CD1c-positive myeloid dendritic cell (primary cell): ENCODE measurements around the gene MLLT3.

Experiments used
- DNase-seq: peaks from one replicate; pipeline ENCODE4 v3.0.0-alpha.2; 2016; ENCODE audit errors: extremely low spot score

The MLLT3 gene

GRCh38 chr9:20417373-20418080 is 204.8 kb downstream of the MLLT3 start:
- no peak for DNase-seq

- DNase-seq = no peak
These were observed 208.1 kb downstream of the MLLT3 start for GRCh38 chr9:20414150-20414549.

GRCh38 chr9:20409321-20410092 is 212.8 kb downstream of the MLLT3 start:
- no peak for DNase-seq

GRCh38 chr9:20408513-20408912 is 213.8 kb downstream of the MLLT3 start:
- DNase-seq = no peak

GRCh38 chr9:20407013-20407412 is 215.3 kb downstream of the MLLT3 start:
- DNase-seq = no peak

GRCh38 chr9:20406344-20406743 is 216.0 kb downstream of the MLLT3 start:
- DNase-seq = no peak

GRCh38 chr9:20405616-20406015 is 216.7 kb downstream of the MLLT3 start:
- DNase-seq = no peak

GRCh38 chr9:20405078-20405477 is 217.2 kb downstream of the MLLT3 start:
- DNase-seq = no peak

GRCh38 chr9:20404192-20404813 is 218.0 kb downstream of the MLLT3 start:
- no peak for DNase-seq

GRCh38 chr9:20403346-20403745 is 219.0 kb downstream of the MLLT3 start:
- no peak for DNase-seq

- no peak for DNase-seq
These were observed 219.9 kb downstream of the MLLT3 start for GRCh38 chr9:20402273-20402875.

GRCh38 chr9:20398536-20399338 is 223.6 kb downstream of the MLLT3 start:
- DNase-seq = no peak

- DNase-seq = no peak
These were observed 225.0 kb downstream of the MLLT3 start for GRCh38 chr9:20397348-20397747.

- DNase-seq = no peak
These were observed 225.8 kb downstream of the MLLT3 start for GRCh38 chr9:20396509-20396908.

GRCh38 chr9:20395651-20396050 is 226.6 kb downstream of the MLLT3 start:
- DNase-seq = no peak

- DNase-seq = no peak
These were observed 227.3 kb downstream of the MLLT3 start for GRCh38 chr9:20394969-20395368.

- DNase-seq = no peak
These were observed 231.1 kb downstream of the MLLT3 start for GRCh38 chr9:20391208-20391607.

GRCh38 chr9:20390400-20390799 is 231.9 kb downstream of the MLLT3 start:
- DNase-seq = no peak

GRCh38 chr9:20387062-20387461 is 235.2 kb downstream of the MLLT3 start:
- no peak for DNase-seq

- no peak for DNase-seq
These were observed 237.7 kb downstream of the MLLT3 start for GRCh38 chr9:20384642-20385041.

GRCh38 chr9:20382460-20383071 is 239.7 kb downstream of the MLLT3 start:
- no peak for DNase-seq
